Mesenchymal stem cell (in vitro differentiated cells and primary cell): Measurements from ENCODE around the gene VTI1A.

ENCODE experiments used
- DNase-seq: peaks from one replicate; pipeline ENCODE4 v3.0.0-alpha.2; 2013
- H2AFZ ChIP-seq: one replicate; pipeline ENCODE4 v1.6.1; 2013; ENCODE audit warnings: low read depth, mild to moderate bottlenecking, control low read depth, inconsistent platforms, low read length, moderate library complexity
- H2AK5ac ChIP-seq: 2 replicates; pipeline ENCODE4 v1.6.1; 2013; ENCODE audit warnings: low read length, moderate library complexity, mild to moderate bottlenecking, inconsistent platforms; ENCODE audit not compliant: severe bottlenecking
- H2BK120ac ChIP-seq: one replicate; pipeline ENCODE4 v1.6.1; 2013; ENCODE audit warnings: low read depth, mild to moderate bottlenecking, inconsistent platforms, low read length, moderate library complexity
- H2BK12ac ChIP-seq, 2 experiments: one replicate each; pipeline ENCODE4 v1.6.1; 2013; ENCODE audit warnings: inconsistent platforms in 2 of 2, low read length in 2 of 2, mild to moderate bottlenecking in 2 of 2, moderate library complexity in 2 of 2, control low read depth in 1 of 2
- H2BK15ac ChIP-seq: one replicate; pipeline ENCODE4 v1.6.1; 2013; ENCODE audit warnings: mild to moderate bottlenecking, low read depth, inconsistent platforms; ENCODE audit not compliant: poor library complexity, severe bottlenecking
- H2BK5ac ChIP-seq: 2 replicates; pipeline ENCODE4 v1.6.1; 2013; ENCODE audit warnings: low read depth, mild to moderate bottlenecking, low read length, control low read depth, inconsistent platforms; ENCODE audit not compliant: poor library complexity, severe bottlenecking
- H3K14ac ChIP-seq, 2 experiments: one replicate each; pipeline ENCODE4 v1.6.1; 2013; ENCODE audit warnings: inconsistent platforms in 2 of 2, low read length in 2 of 2, control low read depth in 1 of 2, mild to moderate bottlenecking in 1 of 2, moderate library complexity in 1 of 2
- H3K18ac ChIP-seq, 2 experiments: one replicate each; pipeline ENCODE4 v1.6.1; 2013; ENCODE audit warnings: inconsistent platforms in 2 of 2, low read length in 2 of 2, control low read depth in 1 of 2, low read depth in 1 of 2, mild to moderate bottlenecking in 1 of 2
- H3K23ac ChIP-seq, 2 experiments: one replicate each; pipeline ENCODE4 v1.6.1; 2013; ENCODE audit warnings: inconsistent platforms in 2 of 2, low read length in 2 of 2, mild to moderate bottlenecking in 2 of 2, moderate library complexity in 2 of 2, control low read depth in 1 of 2
- H3K27ac ChIP-seq: 2 replicates; pipeline ENCODE4 v1.5.1; 2013; ENCODE audit warnings: mild to moderate bottlenecking, moderate library complexity, low read length, control low read depth, inconsistent platforms; ENCODE audit not compliant: poor library complexity, severe bottlenecking
- H3K27me3 ChIP-seq, 2 experiments: 2 replicates each; pipeline versions ENCODE4 v1.6.1 to v1.7.0; 2013; ENCODE audit warnings: low read length in 2 of 2, mild to moderate bottlenecking in 2 of 2, moderate library complexity in 2 of 2, control low read depth in 1 of 2, inconsistent platforms in 1 of 2; ENCODE audit not compliant: control insufficient read depth in 1 of 2, insufficient read depth in 1 of 2
- H3K36me3 ChIP-seq, 2 experiments: 2 replicates each; pipeline versions ENCODE4 v1.6.1 to v1.7.0; 2013; ENCODE audit warnings: low read length in 2 of 2, control low read depth in 1 of 2, inconsistent platforms in 1 of 2, low read depth in 1 of 2, mild to moderate bottlenecking in 1 of 2; ENCODE audit not compliant: insufficient read depth in 2 of 2, control insufficient read depth in 1 of 2
- H3K4ac ChIP-seq, 2 experiments: one replicate each; pipeline ENCODE4 v1.6.1; 2013; ENCODE audit warnings: inconsistent platforms in 2 of 2, low read length in 2 of 2, mild to moderate bottlenecking in 2 of 2, moderate library complexity in 2 of 2, control low read depth in 1 of 2, low read depth in 1 of 2
- H3K4me1 ChIP-seq: 2 replicates; pipeline ENCODE4 v1.6.1; 2013; ENCODE audit warnings: low read depth, low read length, control low read depth; ENCODE audit not compliant: control insufficient read depth, insufficient read depth
- H3K4me2 ChIP-seq: 2 replicates; pipeline ENCODE4 v1.6.1; 2013; ENCODE audit warnings: low read length, mild to moderate bottlenecking, inconsistent platforms; ENCODE audit not compliant: poor library complexity, severe bottlenecking
- H3K4me3 ChIP-seq, 2 experiments: 2 replicates each; pipeline versions ENCODE4 v1.5.1 to v1.7.0; 2013; ENCODE audit warnings: low read length in 2 of 2, mild to moderate bottlenecking in 2 of 2, control low read depth in 1 of 2, low read depth in 1 of 2; ENCODE audit not compliant: insufficient read depth in 1 of 2
- H3K79me1 ChIP-seq: replicated peaks from 2 replicates; pipeline ENCODE4 v1.6.1; 2013; ENCODE audit warnings: mild to moderate bottlenecking, control low read depth, low read length, inconsistent platforms; ENCODE audit not compliant: poor library complexity, severe bottlenecking
- H3K9ac ChIP-seq: 2 replicates; pipeline ENCODE4 v1.7.0; 2013; ENCODE audit warnings: mild to moderate bottlenecking, low read length, moderate library complexity
- H3K9me3 ChIP-seq: 2 replicates; pipeline ENCODE4 v1.7.0; 2013; ENCODE audit warnings: mild to moderate bottlenecking, low read length; ENCODE audit not compliant: control insufficient read depth
- H4K8ac ChIP-seq: one replicate; pipeline ENCODE4 v1.6.1; 2013; ENCODE audit warnings: inconsistent platforms, mild to moderate bottlenecking, low read length, moderate library complexity
- H4K91ac ChIP-seq: one replicate; pipeline ENCODE4 v1.6.1; 2013; ENCODE audit warnings: mild to moderate bottlenecking, low read length, inconsistent platforms
- WGBS: methylation state at CpG from one replicate; pipeline ENCODE4 v1.1.7; 2013; ENCODE audit warnings: mixed read lengths; 5-methylcytosine and 5-hydroxymethylcytosine counted together

VTI1A gene

DNA sequence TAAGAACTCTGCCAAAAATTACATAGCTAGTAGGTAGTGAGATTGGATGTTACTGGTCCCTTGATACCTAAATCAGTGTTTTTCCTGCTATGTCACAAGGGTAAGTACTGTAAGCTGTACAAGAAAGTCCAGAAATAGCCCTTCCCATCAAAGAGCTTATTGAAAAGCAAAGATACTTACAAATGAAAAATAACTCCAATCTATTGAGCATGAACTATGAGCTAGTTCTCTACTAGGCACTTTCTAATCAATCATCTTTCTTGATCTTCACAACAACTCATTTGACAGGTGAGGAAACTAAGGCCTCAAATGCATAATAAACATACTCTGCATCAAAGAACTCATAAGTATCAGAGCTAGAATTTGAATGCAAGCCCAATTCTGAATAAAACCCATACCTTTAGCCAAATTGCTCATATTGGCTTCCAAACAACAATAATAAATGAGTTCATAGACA lies 253.2 kb downstream of the VTI1A start:
- H2BK120ac ChIP-seq: no peak overlapping the region
- H4K8ac ChIP-seq: no peak overlapping the region
- H2BK12ac ChIP-seq: no peak overlapping the region
- no peaks in the 10 kb centered on the region for H3K9me3 ChIP-seq
- no peak overlapping the region for H2AFZ ChIP-seq
- no peak overlapping the region for H3K4me2 ChIP-seq
- no peaks in the 10 kb centered on the region for H3K36me3 ChIP-seq
- H2BK15ac ChIP-seq: no peak overlapping the region
- no peaks in the 10 kb centered on the region for H3K4me1 ChIP-seq
- no peak overlapping the region for H3K4me3 ChIP-seq
- H3K18ac ChIP-seq: no peak overlapping the region
- no peak overlapping the region for H2AK5ac ChIP-seq
- DNase-seq: no peak
- no peak overlapping the region for H3K23ac ChIP-seq
- no peak overlapping the region for H2BK5ac ChIP-seq
- H3K9ac ChIP-seq: no peak overlapping the region
- H4K91ac ChIP-seq: no peak overlapping the region
- no peaks in the 10 kb centered on the region for H3K79me1 ChIP-seq
- H3K4ac ChIP-seq: no peak overlapping the region
- H3K14ac ChIP-seq: no peak overlapping the region
- no peak overlapping the region for H3K27ac ChIP-seq
- H3K27me3 ChIP-seq: no peaks in the 10 kb centered on the region

DNA sequence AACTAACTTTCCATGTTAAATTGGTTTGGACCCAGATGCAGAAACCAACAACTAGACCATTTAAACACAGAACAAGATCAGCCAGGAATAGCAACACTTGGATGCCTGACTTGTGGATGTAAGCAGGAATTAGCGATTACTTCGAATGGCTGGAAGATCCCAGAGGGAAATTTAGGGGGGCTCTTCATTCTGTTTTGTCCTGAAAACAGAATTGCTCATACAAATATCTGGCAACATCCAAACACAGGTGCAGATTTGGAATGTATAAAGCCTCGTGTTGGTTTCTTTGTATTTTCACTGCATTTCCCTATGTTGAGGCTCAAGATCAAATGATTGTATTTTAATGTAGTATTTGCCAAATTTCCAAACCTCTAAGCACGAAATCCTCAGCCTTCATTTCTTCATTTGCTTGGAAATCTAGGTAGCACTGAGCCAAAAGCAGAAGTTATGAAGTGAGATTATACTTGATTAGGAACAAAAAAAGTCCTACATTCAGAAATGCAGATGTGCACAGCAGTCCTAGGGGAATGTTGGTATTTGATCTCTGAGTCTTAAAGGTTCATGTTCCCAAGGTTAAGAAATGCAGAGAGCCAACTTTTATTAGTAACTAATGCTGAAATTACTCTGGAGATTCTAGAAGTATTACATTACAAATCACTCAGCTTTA lies 254.3 kb downstream of the VTI1A start:
- Histone ChIP-seq H3K36me3 (no peaks in the 10 kb centered on the region), H3K4me3 (peak overlapping the region in 1 of 2 experiments; percentile 0), H2BK15ac (no peak overlapping the region), H3K79me1 (no peaks in the 10 kb centered on the region), H2BK5ac (no peak overlapping the region), H3K27me3 (no peaks in the 10 kb centered on the region), H2BK120ac (no peak overlapping the region), H2AFZ (no peak overlapping the region), H3K4ac (no peak overlapping the region), H3K14ac (no peak overlapping the region), H2BK12ac (no peak overlapping the region), H3K9me3 (no peaks in the 10 kb centered on the region), H4K91ac (no peak overlapping the region), H2AK5ac (no peak overlapping the region), H3K4me1 (no peaks in the 10 kb centered on the region), H3K4me2 (no peak overlapping the region), H3K9ac (no peak overlapping the region), H3K27ac (no peak overlapping the region), H3K23ac (no peak overlapping the region), H3K18ac (no peak overlapping the region), H4K8ac (no peak overlapping the region)
- no peak for DNase-seq
- 100% methylated on average over 2 of the region's 4 CpGs for WGBS

DNA sequence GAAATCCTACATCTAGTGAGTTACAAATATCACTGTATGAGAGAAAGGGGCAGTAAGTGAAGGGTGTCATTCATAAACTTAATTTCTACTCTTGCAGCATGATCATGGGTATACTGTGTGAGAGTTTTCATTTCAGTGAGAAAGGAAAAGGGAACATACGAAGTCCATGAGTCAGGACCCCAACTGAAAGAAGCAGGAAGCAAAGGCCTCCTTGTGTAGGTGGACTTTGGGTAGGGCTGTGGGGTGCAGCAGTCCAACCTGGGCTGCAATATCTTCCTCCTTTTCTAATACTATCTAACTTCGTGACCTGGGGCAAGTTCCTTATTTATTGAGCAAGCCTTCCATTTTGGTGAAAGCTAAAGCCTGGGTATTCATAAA lies 254.9 kb downstream of the VTI1A start:
- Histone ChIP-seq H2BK15ac (no peak overlapping the region), H3K14ac (no peak overlapping the region)

DNA sequence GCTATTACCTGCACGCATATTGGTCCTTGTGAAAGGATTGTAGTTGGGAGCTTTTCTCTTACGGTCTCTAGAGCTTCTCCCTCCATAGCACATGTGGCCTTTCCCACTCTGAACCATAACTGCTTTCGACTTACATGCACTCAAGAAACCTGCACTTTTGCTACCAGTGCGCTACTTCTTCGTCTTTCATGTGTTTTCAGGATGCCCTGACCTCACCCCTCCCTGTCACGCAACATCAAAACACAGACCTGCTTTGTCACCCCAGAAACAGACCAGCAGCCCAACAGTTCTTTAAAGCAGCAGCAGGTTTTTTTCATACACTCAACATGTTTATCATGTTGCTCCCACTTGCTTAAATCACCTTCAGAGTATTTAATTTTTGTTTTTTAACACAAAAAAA lies 259.6 kb downstream of the VTI1A start:
- Histone ChIP-seq H4K8ac (no peak overlapping the region), H3K79me1 (no peaks in the 10 kb centered on the region), H2AK5ac (no peak overlapping the region), H3K27me3 (no peaks in the 10 kb centered on the region), H3K36me3 (no peaks in the 10 kb centered on the region), H2BK120ac (no peak overlapping the region), H2AFZ (no peak overlapping the region), H4K91ac (no peak overlapping the region), H3K18ac (peak overlapping the region in 1 of 2 experiments; percentile 66), H2BK5ac (no peak overlapping the region), H3K4me3 (no peak overlapping the region), H3K4me2 (no peak overlapping the region), H2BK15ac (no peak overlapping the region), H2BK12ac (no peak overlapping the region), H3K23ac (no peak overlapping the region), H3K4me1 (peaks cover 3% of the 10 kb centered on the region), H3K14ac (peak overlapping the region in 1 of 2 experiments; percentile 41), H3K4ac (no peak overlapping the region), H3K27ac (no peak overlapping the region), H3K9me3 (no peaks in the 10 kb centered on the region), H3K9ac (no peak overlapping the region)
- WGBS: 98% methylated on average over 6 of the region's 6 CpGs
- no peak for DNase-seq

More for the DNA sequence above, 254.9 kb downstream of the VTI1A start:
- Histone ChIP-seq H3K9me3 (no peaks in the 10 kb centered on the region), H3K18ac (no peak overlapping the region), H3K27ac (no peak overlapping the region), H2AFZ (no peak overlapping the region), H2BK12ac (no peak overlapping the region), H4K91ac (no peak overlapping the region), H3K4me2 (no peak overlapping the region), H3K36me3 (no peaks in the 10 kb centered on the region), H3K4me3 (no peak overlapping the region), H2BK5ac (no peak overlapping the region), H4K8ac (no peak overlapping the region), H3K79me1 (no peaks in the 10 kb centered on the region), H3K27me3 (no peaks in the 10 kb centered on the region), H3K23ac (no peak overlapping the region), H3K4ac (no peak overlapping the region), H2AK5ac (no peak overlapping the region), H3K9ac (no peak overlapping the region), H2BK120ac (no peak overlapping the region), H3K4me1 (no peaks in the 10 kb centered on the region)
- DNase-seq: no peak
- 100% methylated on average over 2 of the region's 2 CpGs for WGBS
